MCF 10A (cell line): ENCODE results near the gene CLEC16A. TPM values are rescaled to one million over a fixed set of nuclear protein-coding genes. Genes with fewer than 3 reads are reported as not detected.

ENCODE experiments used
- BruUV-seq: library from RNA; stranded (reverse); fragments of 400-500 nt; replicated peaks from 2 replicates; lab custom pipeline; 2021; lab: Mats Ljungman, UMichigan
- CTCF ChIA-PET: fragments of 300-600 bp; sonication (Branson Sonifier 250); formaldehyde crosslinking; extraction: SDS; loops from one replicate; lab custom pipeline; 2021; ENCODE audit warnings: antibody characterized with exemption, inconsistent platforms; lab: Yijun Ruan, JAX
- POLR2A ChIA-PET: fragments of 300-600, 350-650 bp; sonication (Branson Sonifier 250); formaldehyde crosslinking; extraction: SDS; loops from one replicate; lab custom pipeline; 2020; ENCODE audit warnings: antibody characterized with exemption, inconsistent platforms; lab: Yijun Ruan, JAX
- DNase-seq: peaks from one replicate; pipeline ENCODE4 v3.0.0-alpha.2; 2018; ENCODE audit not compliant: unreplicated experiment
- H3K27ac Mint-ChIP-seq: one replicate; pipeline ENCODE4 v1.8.0; 2022; ENCODE audit warnings: mild to moderate bottlenecking, low read depth, mixed read lengths; ENCODE audit not compliant: unreplicated experiment
- H3K27me3 Mint-ChIP-seq: one replicate; pipeline ENCODE4 v1.8.0; 2022; ENCODE audit warnings: mixed read lengths; ENCODE audit not compliant: insufficient read depth, unreplicated experiment
- H3K36me3 Mint-ChIP-seq: one replicate; pipeline ENCODE4 v1.8.0; 2022; ENCODE audit warnings: mild to moderate bottlenecking, moderate library complexity, mixed read lengths; ENCODE audit not compliant: insufficient read depth, unreplicated experiment
- H3K4me1 Mint-ChIP-seq: one replicate; pipeline ENCODE4 v1.8.0; 2022; ENCODE audit warnings: mixed read lengths; ENCODE audit not compliant: insufficient read depth, unreplicated experiment
- H3K4me3 Mint-ChIP-seq: one replicate; pipeline ENCODE4 v1.8.0; 2022; ENCODE audit warnings: mild to moderate bottlenecking, moderate library complexity, mixed read lengths; ENCODE audit not compliant: unreplicated experiment
- H3K9me3 Mint-ChIP-seq: one replicate; pipeline ENCODE4 v1.8.0; 2022; ENCODE audit warnings: mixed read lengths; ENCODE audit not compliant: unreplicated experiment
- intact Hi-C: fragments of 100-400 bp; cut with micrococcal nuclease; formaldehyde crosslinking; loops from 2 replicates; pipeline ENCODE4 v1.14.1; 2022
- total RNA-seq: library from RNA; stranded (reverse); gene quantifications from 2 replicates; pipeline ENCODE4 v1.2.3, GENCODE V29; 2022
- TF ChIP-seq, protein P1 (sequence below): fragments of 200-600 bp; IDR thresholded peaks from one replicate; pipeline ENCODE4 v1.8.0; 2022; ENCODE audit warnings: antibody characterized with exemption, mild to moderate bottlenecking; ENCODE audit not compliant: unreplicated experiment

Gene CLEC16A
- total RNA-seq, 1 experiment from 2014 or later, result 32.4 TPM

DNA sequence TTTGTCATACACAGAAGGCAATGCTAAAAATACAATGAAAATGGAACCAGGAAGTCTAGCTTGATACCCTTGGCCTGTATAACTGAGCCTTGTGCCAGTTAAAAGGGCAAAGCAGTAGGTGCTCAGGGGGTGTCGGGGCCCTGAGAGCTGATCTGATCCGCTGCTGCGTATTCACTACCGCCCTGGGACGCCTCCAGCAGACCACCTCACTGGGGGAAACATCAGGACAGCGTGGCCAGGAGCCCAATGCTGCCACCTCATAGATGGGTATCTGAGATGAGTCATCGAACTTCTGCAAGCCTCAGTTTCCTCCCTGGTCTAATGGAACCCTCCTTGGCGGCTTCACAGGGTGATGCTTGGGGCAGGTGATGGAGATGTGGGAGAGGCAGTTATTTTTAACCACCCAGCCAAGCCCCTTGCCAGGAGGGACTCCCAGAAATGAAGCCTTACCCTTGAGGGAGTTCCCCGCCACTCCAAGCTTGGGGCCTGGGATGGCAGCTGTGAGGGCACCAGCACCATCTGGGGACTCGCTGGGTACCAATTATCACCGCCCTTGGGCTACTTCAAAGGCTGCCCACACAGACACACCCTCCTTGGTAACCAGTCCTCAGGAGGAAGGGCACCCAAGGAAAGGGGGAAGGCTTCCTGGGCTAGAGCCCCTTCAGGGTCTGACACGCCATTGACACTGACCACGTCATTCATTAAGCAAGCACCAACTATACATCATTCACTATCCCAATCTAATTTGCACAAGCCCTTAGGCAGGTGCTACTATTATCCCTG, 9.8 kb upstream of the CLEC16A start:
- ChIA-PET POLR2A (no interaction called here), CTCF (interaction anchor here (0.5 to 1.3 kb wide), 6 partner anchors 15 to 493 kb away, joined by 3 to 7 read pairs (median 4); no protein-coding TSS in a partner anchor)
- peaks cover 12% of the 10 kb centered on the region for H3K4me1 Mint-ChIP-seq
- intact Hi-C loops, result no loop called here
- peaks cover 34% of the 10 kb centered on the region for H3K36me3 Mint-ChIP-seq
- no peak overlapping the region for H3K4me3 Mint-ChIP-seq
- DNase-seq, result no peak
- TF ChIP-seq, protein P1, sequence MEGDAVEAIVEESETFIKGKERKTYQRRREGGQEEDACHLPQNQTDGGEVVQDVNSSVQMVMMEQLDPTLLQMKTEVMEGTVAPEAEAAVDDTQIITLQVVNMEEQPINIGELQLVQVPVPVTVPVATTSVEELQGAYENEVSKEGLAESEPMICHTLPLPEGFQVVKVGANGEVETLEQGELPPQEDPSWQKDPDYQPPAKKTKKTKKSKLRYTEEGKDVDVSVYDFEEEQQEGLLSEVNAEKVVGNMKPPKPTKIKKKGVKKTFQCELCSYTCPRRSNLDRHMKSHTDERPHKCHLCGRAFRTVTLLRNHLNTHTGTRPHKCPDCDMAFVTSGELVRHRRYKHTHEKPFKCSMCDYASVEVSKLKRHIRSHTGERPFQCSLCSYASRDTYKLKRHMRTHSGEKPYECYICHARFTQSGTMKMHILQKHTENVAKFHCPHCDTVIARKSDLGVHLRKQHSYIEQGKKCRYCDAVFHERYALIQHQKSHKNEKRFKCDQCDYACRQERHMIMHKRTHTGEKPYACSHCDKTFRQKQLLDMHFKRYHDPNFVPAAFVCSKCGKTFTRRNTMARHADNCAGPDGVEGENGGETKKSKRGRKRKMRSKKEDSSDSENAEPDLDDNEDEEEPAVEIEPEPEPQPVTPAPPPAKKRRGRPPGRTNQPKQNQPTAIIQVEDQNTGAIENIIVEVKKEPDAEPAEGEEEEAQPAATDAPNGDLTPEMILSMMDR, result no peak
- no peaks in the 10 kb centered on the region for H3K9me3 Mint-ChIP-seq
- no peaks in the 10 kb centered on the region for H3K27me3 Mint-ChIP-seq
- BruUV-seq, result no TSS peak
- peak overlapping the region; percentile 27 for H3K27ac Mint-ChIP-seq

DNA sequence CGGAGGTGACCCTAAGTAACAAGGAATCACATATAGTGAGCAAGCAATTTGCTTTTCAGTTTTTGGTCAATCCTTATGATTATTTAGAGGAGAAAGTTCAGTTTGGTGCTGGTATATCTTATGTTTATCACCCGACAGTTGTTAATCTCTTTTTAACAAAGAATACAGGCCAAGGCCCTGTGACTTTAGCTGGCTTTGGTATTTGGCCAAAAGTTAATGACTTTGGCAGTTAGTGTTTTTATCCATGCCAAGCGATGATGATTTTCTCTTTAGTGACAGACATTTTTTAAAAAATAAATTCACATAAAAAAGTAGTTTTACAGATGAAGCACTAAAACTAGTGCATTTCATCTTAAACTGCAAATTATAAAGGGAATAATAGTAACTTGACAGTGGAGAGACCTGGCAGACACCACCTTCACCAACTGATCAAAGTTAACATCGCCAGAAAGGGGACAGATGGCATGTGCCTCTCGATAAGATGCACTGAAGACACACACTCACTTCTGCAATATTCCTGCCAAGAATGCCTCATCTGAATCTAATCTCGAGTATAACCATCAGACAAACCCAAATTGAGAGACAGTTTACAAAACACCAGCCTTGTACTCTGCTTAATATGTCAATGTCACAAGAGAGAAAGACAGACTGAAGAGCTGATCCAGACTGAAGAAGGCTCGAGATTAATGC, 9.0 kb upstream of the CLEC16A start:
- TF ChIP-seq, protein P1, result no peak
- intact Hi-C loops, result no loop called here
- no TSS peak for BruUV-seq
- no peak for DNase-seq
- H3K27ac Mint-ChIP-seq, result no peak overlapping the region
- no peak overlapping the region for H3K4me3 Mint-ChIP-seq
- H3K4me1 Mint-ChIP-seq, result peaks cover 21% of the 10 kb centered on the region
- no peaks in the 10 kb centered on the region for H3K27me3 Mint-ChIP-seq
- ChIA-PET POLR2A (no interaction called here), CTCF (interaction anchor here (0.6 to 1.3 kb wide), 2 partner anchors 16 to 492 kb away, joined by 3 to 7 read pairs; no protein-coding TSS in a partner anchor)
- H3K36me3 Mint-ChIP-seq, result peaks cover 27% of the 10 kb centered on the region
- H3K9me3 Mint-ChIP-seq, result no peaks in the 10 kb centered on the region

DNA sequence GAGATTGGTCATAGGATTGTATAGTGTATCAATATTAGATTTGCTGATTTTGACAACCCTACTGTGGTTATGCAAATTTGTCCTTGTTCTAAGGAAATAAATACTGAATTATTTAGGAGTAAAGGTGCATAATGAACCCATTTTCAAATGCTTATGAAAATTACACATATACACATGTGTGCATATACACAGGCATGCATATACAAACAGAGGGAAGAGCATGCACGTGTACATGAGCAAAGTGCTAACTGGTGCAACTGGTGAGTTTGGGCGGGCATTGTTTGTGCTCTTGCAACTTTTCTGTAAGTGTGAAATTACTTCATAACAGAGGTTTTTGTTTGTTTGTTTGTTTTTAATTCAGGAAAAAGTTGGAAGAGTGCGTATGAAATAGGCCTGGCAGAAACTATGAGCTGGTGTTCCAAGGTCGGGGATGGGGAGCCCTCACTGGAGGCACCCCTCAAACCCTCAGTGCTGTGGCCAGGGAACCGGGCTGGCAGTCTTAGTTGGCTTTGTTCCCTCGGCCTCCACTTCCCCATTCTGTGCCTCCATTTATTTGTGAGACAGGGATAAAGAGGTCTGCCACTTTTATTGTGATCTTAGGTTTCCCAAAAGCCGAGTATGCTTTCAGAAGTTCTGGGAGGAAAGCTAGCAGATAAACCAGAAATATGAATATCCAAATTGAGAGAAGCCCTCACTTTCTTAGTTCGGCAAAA, 7.9 kb upstream of the CLEC16A start:
- ChIA-PET CTCF (interaction anchor here (0.6 to 1.3 kb wide), 5 partner anchors 12 to 1649 kb away, joined by 3 to 7 read pairs (median 3); no protein-coding TSS in a partner anchor), POLR2A (interaction anchor here (1.3 kb wide), 1 partner anchor 8 kb away, joined by 3 read pairs; no protein-coding TSS in a partner anchor)
- Mint-ChIP-seq H3K36me3 (peaks cover 20% of the 10 kb centered on the region), H3K9me3 (no peaks in the 10 kb centered on the region), H3K4me3 (no peak overlapping the region), H3K4me1 (peaks cover 27% of the 10 kb centered on the region), H3K27me3 (no peaks in the 10 kb centered on the region), H3K27ac (no peak overlapping the region)
- intact Hi-C loops, result no loop called here
- DNase-seq, result no peak
- TF ChIP-seq, protein P1, result no peak
- no TSS peak for BruUV-seq
